Cardiac muscle cell (in vitro differentiated cells and primary cell): Measurements from ENCODE around the gene PRKAG2. TPM values are rescaled to one million over a fixed set of nuclear protein-coding genes. Genes with fewer than 3 reads are reported as not detected.

Experiments used
- DNase-seq, 2 donors: peaks; one replicate each; pipeline versions ENCODE4 v3.0.0 to v3.0.0-alpha.2; 2010 to 2017; ENCODE audit warnings: low read depth in 1 of 2, low spot score in 1 of 2
- H3K27ac ChIP-seq: fragments of 200-600 bp; sonication (generic); 2 replicates; pipeline ENCODE4 v1.5.1; 2016
- H3K27me3 ChIP-seq: fragments of 200-600 bp; sonication (generic); 2 replicates; pipeline ENCODE4 v1.6.0; 2016; ENCODE audit warnings: control low read depth
- H3K36me3 ChIP-seq: fragments of 200-600 bp; sonication (generic); 2 replicates; pipeline ENCODE4 v1.5.1; 2016; ENCODE audit warnings: control low read depth
- H3K4me1 ChIP-seq: fragments of 200-600 bp; sonication (generic); 2 replicates; pipeline ENCODE4 v1.8.1; 2017; ENCODE audit warnings: low read depth, mild to moderate bottlenecking, mixed run types
- H3K4me3 ChIP-seq: fragments of 200-600 bp; sonication (generic); 2 replicates; pipeline ENCODE4 v1.5.1; 2016; ENCODE audit warnings: mild to moderate bottlenecking
- H3K9me3 ChIP-seq: fragments of 200-600 bp; sonication (generic); 2 replicates; pipeline ENCODE4 v1.5.1; 2017; ENCODE audit warnings: low read depth, mild to moderate bottlenecking, control low read depth
- CTCF ChIP-seq: IDR thresholded peaks from 2 replicates; pipeline ENCODE4 v1.5.1; 2012; ENCODE audit warnings: low read depth, mild to moderate bottlenecking, low read length
- polyA plus RNA-seq: library from polyadenylated mRNA; unstranded; fragments of >200 nt; fragmentation: Nextera tagmentation; extraction: Ambion mirVana; gene quantifications from 2 replicates; pipeline ENCODE4 v1.2.1, GENCODE V29; 2016
- total RNA-seq: library from RNA; depleted of rRNA; stranded (reverse); fragments of >200 nt; gene quantifications from 2 replicates; pipeline ENCODE4 v1.2.3, GENCODE V29; 2016

The PRKAG2 gene
- total and polyA plus RNA-seq, 2 experiments from 2014 or later: 43.4 to 85.3 TPM

- H3K27ac ChIP-seq: no peak overlapping the region
- no peaks in the 10 kb centered on the region for H3K9me3 ChIP-seq
- DNase-seq: no peak
- H3K36me3 ChIP-seq: no peaks in the 10 kb centered on the region
- no peak for TF ChIP-seq CTCF
- no peaks in the 10 kb centered on the region for H3K4me1 ChIP-seq
- H3K4me3 ChIP-seq: no peak overlapping the region
- H3K27me3 ChIP-seq: no peaks in the 10 kb centered on the region
Observed at GRCh38 chr7:151869109-151869428, 7.8 kb downstream of the PRKAG2 start.

- DNase-seq: no peak
- H3K9me3 ChIP-seq: no peaks in the 10 kb centered on the region
- H3K27ac ChIP-seq: no peak overlapping the region
- H3K4me3 ChIP-seq: no peak overlapping the region
- H3K27me3 ChIP-seq: no peaks in the 10 kb centered on the region
- H3K36me3 ChIP-seq: no peaks in the 10 kb centered on the region
- no peak for TF ChIP-seq CTCF
- H3K4me1 ChIP-seq: no peaks in the 10 kb centered on the region
Observed at GRCh38 chr7:151868396-151869108, 8.4 kb downstream of the PRKAG2 start.

- no peak overlapping the region for H3K4me3 ChIP-seq
- H3K9me3 ChIP-seq: no peaks in the 10 kb centered on the region
- no peak for DNase-seq
- no peaks in the 10 kb centered on the region for H3K27me3 ChIP-seq
- H3K27ac ChIP-seq: no peak overlapping the region
- H3K36me3 ChIP-seq: no peaks in the 10 kb centered on the region
- TF ChIP-seq CTCF: no peak
- H3K4me1 ChIP-seq: no peaks in the 10 kb centered on the region
Observed at GRCh38 chr7:151867912-151868311, 9.0 kb downstream of the PRKAG2 start.

GRCh38 chr7:151866761-151867655 lies 9.9 kb downstream of the PRKAG2 start:
- Histone ChIP-seq H3K4me1 (no peaks in the 10 kb centered on the region), H3K27me3 (no peaks in the 10 kb centered on the region), H3K36me3 (no peaks in the 10 kb centered on the region), H3K4me3 (no peak overlapping the region), H3K27ac (no peak overlapping the region), H3K9me3 (no peaks in the 10 kb centered on the region)
- no peak for DNase-seq
- TF ChIP-seq CTCF: no peak

- H3K27ac ChIP-seq: no peak overlapping the region
- H3K4me1 ChIP-seq: no peaks in the 10 kb centered on the region
- H3K36me3 ChIP-seq: no peaks in the 10 kb centered on the region
- no peak overlapping the region for H3K4me3 ChIP-seq
- TF ChIP-seq CTCF: no peak
- no peaks in the 10 kb centered on the region for H3K27me3 ChIP-seq
- no peaks in the 10 kb centered on the region for H3K9me3 ChIP-seq
- DNase-seq: no peak
Observed at GRCh38 chr7:151866028-151866427, 10.9 kb downstream of the PRKAG2 start.
